ENCODE data around the gene ARHGAP24.
"Not testable (repeated sequence)": the region's sequence is repeated elsewhere in the genome, so short reads cannot be mapped to it uniquely, and the experiment has no call there.

- TF ChIP-seq, protein P1, sequence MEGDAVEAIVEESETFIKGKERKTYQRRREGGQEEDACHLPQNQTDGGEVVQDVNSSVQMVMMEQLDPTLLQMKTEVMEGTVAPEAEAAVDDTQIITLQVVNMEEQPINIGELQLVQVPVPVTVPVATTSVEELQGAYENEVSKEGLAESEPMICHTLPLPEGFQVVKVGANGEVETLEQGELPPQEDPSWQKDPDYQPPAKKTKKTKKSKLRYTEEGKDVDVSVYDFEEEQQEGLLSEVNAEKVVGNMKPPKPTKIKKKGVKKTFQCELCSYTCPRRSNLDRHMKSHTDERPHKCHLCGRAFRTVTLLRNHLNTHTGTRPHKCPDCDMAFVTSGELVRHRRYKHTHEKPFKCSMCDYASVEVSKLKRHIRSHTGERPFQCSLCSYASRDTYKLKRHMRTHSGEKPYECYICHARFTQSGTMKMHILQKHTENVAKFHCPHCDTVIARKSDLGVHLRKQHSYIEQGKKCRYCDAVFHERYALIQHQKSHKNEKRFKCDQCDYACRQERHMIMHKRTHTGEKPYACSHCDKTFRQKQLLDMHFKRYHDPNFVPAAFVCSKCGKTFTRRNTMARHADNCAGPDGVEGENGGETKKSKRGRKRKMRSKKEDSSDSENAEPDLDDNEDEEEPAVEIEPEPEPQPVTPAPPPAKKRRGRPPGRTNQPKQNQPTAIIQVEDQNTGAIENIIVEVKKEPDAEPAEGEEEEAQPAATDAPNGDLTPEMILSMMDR (IDR thresholded peaks at IDR 0.05; ENCODE audit: extremely low read depth in 1 of 2, insufficient read depth in 1 of 2, low read depth in 1 of 2, low read length in 2 of 2), result not testable (repeated sequence)
- TF ChIP-seq, protein P2, sequence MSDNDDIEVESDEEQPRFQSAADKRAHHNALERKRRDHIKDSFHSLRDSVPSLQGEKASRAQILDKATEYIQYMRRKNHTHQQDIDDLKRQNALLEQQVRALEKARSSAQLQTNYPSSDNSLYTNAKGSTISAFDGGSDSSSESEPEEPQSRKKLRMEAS (IDR thresholded peaks at IDR 0.05; ENCODE audit: insufficient read depth, insufficient read length), result not testable (repeated sequence)
- not testable (repeated sequence) for TF ChIP-seq EZH2 (IDR thresholded peaks at IDR 0.05; ENCODE audit: borderline replicate concordance, low read depth, low read length, severe bottlenecking); POLR2AphosphoS5 (IDR thresholded peaks at IDR 0.05; ENCODE audit: insufficient read depth, low read depth, low read length); POLR2A (IDR thresholded peaks at IDR 0.05; ENCODE audit: low read depth, low read length)
These were observed 378.8 kb downstream of the ARHGAP24 start for GRCh38 chr4:85853740-85854139.

Data from endothelial cell of umbilical vein (primary cell).